SK-MEL-5 (cell line): ENCODE results near the gene NNMT. TPM values are rescaled to one million over a fixed set of nuclear protein-coding genes. Genes with fewer than 3 reads are reported as not detected.
A peak's percentile ranks its signal among the peaks of the same experiment; 100 is the strongest.

ENCODE experiments used
- DNase-seq: peaks from one replicate; pipeline ENCODE4 v3.0.0-alpha.2; 2016; ENCODE audit warnings: low read depth, low spot score
- in situ Hi-C: cut with HindIII; loops from 2 replicates; pipeline ENCODE4 v1.10.0; 2016; ENCODE audit warnings: low sequenced_read_pairs, high pct_unique_total_duplicates, low pct_unique_long_range_greater_than_20kb
- total RNA-seq: library from RNA; depleted of rRNA; stranded (reverse); fragments of >200 nt; shearing (Covaris generic); gene quantifications from 2 replicates; pipeline ENCODE4 v1.2.3, GENCODE V29; 2014

The NNMT gene
- total RNA-seq, 1 experiment from 2014 or later, result 57.7 TPM

DNA sequence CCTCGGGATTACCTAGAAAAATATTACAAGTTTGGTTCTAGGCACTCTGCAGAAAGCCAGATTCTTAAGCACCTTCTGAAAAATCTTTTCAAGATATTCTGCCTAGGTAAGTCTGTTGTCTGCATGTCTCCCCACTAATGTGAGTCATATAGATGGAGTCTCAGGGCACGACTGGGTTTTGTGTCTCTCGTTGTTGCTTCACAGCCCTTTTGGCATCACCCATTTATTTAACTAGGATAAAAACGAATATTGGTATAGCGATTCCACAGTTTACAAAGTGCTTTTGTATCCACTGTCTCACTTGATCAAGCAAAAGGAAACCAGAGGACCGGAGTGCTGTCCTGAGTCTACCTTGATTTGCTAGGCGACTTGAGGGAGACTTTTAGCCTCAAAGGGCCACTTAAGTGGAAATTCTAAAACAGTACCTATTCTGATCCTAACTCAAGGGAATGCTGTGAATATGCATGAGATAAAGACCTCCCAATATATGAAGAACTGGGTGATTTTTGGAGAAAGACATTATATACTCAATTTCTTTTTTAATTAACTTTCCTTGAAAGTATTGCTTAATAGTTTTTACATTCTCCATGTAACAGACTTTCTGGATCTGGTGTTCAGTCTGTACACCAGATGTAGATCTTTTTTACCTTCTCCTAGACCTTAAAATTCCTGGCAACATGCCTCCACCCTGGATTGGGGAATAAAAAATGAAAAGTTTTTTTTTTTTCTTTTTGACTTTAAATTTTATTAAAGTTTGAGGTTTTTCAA lies 590 bp downstream of the NNMT start:
- in situ Hi-C loops, result no loop called here
- peak; percentile 3 for DNase-seq

DNA sequence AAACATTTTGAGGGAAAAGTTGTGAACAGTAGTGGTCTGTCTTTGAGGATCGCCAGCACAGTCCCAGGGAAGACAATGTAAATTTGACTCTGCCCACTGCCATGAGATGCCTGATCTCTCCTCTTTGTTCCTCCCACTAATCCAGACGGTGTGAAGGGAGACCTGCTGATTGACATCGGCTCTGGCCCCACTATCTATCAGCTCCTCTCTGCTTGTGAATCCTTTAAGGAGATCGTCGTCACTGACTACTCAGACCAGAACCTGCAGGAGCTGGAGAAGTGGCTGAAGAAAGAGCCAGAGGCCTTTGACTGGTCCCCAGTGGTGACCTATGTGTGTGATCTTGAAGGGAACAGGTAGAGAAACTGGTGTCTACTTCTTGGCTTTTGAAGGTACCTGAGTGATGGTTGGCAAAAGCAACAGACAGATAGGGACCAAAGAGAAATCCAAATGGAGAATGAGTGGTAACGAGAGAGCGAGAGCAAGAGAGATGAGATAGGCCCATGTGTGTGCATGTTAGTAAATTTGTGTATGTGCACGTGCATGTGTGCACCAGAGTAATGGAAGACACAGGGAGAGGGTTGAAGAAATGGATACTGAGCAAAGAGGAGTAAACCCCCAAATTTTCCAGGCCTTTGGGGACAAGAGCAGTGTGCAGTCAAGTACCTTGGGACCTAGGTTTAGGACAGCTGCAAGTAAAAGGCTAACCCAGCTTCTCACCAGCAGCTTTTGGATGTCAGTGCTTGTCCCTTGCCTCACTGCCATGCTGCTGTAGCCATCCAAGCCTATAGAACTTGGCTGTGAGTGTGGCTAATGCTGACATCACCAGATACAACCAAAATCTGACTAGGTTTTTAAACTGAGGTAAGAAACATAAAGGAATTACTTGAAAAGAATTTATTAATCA lies 1.9 kb downstream of the NNMT start:
- in situ Hi-C loops, result no loop called here
- no peak for DNase-seq

DNA sequence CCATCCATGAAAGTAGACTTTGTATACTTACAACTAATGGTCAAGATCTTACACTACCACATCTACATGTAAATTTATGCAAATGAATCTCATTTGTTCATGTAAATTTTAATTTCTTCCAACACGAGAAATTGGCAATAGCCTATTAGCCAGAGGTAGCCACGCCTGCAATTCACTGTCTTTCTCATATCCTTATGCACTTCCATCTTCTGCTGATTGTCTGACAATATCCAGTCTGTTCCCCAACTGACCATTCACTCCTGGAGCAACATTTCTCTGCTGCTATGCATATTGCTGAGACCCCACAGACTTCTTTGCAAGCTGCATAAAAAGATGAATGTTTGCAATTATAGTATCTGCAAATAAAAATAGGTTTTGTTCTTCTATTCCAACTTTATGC lies 2.5 kb downstream of the NNMT start:
- DNase-seq, result no peak
- in situ Hi-C loops, result no loop called here

DNA sequence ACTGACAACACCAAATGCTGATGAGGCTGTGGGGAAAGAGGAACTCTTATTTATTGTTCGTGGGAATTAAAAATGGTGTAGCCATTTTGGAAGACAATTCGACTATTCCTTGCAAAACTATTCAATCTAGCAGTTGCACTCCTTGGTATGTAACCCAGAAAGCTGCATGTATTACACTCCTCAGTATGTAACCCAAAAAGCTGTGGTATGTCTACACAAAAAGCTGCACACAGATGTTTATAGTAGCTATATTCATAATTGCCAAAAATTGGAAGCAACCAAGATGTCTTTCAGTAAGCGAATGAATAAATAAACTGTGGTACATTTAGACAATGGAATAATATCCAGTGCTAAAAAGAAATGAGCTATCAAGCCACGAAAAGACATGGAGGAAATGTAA lies 4.9 kb downstream of the NNMT start:
- in situ Hi-C loops, result no loop called here

DNA sequence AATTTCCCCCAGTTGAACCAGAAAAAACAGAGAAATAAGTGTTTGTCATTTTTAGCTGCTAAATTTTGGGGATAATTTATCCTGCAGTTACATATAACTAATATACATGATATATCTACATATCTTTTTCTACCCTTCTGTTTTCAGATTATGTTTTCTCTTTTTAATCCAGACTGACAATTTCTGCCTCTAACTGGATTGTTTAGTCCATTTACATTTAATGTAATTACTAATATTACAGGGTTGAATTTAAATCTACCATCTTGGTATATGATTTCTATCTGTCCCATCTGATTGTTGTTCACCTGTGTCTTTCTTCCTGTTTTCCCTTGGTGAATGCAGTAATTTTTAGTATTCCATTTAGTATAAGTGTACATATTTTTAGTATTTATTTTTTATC lies 5.7 kb downstream of the NNMT start:
- in situ Hi-C loops, result no loop called here
- DNase-seq, result no peak

More for the DNA sequence above, 4.9 kb downstream of the NNMT start:
- DNase-seq, result no peak

DNA sequence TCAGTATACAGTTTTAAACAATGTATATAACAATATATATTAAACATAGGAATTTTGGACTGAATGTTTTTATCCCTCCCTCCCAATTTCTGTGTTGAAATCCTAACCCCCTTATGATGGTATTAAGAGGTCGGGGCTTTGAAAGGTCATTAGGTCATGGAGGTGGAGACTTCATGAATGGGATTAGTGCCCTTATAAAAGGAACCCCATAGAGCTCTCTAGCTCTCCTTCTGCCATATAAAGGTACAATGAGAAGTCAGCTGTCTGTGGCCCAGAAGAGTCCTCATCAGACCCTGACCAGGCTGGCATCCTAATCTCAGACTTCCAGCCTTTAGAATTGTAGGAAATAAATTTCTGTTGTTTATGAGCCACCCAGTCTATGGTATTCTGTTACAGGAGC lies 6.5 kb downstream of the NNMT start:
- in situ Hi-C loops, result no loop called here
- no peak for DNase-seq

DNA sequence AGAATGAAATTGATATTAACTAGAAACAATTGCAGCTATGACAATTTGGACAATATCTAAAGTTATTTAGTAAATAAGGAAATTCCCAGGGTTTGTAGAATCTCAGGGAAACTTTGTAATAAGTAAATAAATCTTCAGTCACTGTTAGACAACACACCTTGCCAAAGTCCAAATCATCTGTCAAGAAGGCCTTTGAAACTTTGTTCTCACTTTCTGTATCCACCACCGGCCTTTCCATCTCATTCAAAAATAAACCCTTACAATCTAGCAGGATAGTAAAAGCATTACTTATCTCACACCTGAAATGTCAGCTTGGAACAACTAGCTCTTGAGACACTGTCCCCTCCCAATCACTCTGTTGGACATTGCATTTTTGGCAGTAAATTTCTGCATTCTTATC lies 7.9 kb downstream of the NNMT start:
- DNase-seq, result no peak
- in situ Hi-C loops, result no loop called here

DNA sequence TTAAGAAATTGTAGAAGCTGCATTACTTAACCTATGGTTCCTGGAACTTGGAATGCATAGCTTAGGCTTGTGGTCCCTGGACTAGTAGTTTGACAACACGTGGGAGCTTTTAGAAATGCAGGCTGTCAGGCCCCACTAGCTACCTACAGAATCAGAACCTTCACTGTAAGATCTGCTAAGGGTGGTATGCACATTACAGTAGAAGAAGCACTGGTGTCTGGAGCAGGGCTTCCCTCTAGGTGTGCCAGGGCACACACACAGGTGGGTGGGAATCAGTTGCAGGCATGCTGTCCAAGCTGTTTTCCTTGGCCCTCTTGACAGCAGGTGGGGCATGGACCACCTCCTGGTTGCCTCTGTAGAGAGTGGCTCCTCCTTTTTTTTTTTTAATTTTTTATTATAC lies 8.8 kb downstream of the NNMT start:
- in situ Hi-C loops, result no loop called here
- DNase-seq, result no peak

DNA sequence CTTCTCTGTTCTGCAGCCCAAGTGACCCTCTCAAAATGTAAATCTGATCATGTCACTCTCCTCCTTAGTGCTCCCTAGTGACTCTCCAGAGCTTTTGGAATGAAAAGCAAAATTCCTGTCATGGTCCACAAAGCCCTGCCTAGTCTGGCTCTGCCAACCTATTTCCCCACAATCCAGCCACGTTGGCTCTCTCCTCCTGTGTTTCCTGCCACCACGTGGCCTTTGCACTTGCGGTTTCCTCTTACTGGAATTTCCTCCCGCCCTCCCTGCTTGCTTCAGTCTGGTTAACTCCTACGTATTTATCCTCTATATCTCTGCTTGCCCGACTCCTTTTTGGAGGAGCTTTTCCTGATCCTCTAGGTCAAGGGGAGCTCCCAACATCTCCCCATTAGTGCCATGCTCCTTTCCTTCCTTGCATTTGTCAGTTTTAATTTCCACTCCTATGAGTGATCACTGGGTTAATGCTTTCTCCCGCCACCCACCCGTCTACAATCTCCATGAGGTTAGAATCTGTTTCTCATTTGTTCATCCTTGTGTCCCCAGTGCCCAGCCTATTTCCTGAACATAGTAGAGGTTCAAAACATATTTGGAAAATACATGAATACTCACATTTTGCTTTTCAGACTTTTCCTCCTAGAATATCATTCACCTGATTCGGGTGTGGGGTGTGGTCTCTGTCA lies 11.5 kb downstream of the NNMT start:
- no peak for DNase-seq

DNA sequence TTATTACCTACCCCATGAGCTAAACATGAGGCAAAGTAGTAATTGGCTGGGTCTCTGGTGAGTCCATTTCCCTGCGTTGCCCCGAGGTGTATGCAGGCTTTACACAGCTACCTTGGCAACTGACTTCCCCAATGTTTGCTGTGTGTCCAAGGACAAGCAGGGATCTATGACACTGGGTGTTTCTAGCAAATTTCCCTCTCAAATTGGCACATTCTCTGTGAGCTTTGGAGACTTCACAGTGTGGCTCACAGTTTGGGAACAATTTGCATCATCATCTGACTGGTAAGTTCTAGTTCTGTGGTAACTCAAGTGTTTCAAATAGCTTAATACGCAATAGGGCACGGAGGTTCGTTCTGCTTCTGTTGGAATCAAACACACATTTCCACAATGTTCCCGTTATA lies 12.5 kb downstream of the NNMT start:
- in situ Hi-C loops, result no loop called here
- no peak for DNase-seq

More for the DNA sequence above, 11.5 kb downstream of the NNMT start:
- in situ Hi-C loops, result no loop called here

DNA sequence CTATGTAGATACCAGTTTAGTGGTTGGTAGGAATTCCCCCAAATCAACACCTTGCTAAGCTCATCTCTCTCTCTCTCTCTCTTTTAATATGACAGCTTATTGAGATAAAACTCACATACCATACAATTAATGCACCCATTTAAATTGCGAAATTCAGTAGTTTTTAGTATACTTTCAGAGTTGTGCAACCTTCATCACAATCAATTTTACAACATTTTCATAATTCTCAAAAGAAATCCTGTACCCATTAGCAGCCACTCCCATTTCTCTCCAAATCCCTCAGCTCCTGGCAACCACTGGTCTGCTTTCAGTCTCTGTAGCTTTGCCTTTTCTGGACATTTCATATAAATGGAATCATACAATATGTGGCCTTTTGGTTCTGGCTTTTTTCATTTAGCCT lies 13.3 kb downstream of the NNMT start:
- DNase-seq, result no peak
- in situ Hi-C loops, result no loop called here

DNA sequence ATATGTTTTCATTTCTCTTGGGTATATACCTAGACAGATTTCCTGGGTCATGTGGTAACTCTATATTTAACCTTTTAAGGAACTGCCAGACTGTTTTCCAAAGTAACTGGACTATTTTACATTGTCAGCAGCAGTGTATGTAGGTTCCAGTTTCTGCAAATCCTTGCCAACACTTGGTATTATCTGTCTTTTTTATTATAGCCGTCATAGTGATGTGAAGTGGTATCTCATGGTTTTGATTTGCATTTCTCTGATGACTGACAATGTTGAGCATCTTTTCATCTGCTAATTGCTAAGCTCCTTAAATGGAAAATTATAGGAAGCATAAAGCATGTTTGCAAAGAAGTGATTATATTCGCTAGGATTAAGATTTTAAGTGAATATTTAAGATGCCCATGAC lies 13.9 kb downstream of the NNMT start:
- in situ Hi-C loops, result no loop called here
- no peak for DNase-seq

DNA sequence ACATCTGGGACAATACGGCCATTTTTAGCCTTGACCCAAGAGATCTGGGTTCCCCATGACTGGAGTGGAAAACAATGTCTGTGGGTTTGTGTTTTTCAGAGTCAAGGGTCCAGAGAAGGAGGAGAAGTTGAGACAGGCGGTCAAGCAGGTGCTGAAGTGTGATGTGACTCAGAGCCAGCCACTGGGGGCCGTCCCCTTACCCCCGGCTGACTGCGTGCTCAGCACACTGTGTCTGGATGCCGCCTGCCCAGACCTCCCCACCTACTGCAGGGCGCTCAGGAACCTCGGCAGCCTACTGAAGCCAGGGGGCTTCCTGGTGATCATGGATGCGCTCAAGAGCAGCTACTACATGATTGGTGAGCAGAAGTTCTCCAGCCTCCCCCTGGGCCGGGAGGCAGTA lies 15.7 kb downstream of the NNMT start:
- no peak for DNase-seq
- in situ Hi-C loops, result no loop called here

DNA sequence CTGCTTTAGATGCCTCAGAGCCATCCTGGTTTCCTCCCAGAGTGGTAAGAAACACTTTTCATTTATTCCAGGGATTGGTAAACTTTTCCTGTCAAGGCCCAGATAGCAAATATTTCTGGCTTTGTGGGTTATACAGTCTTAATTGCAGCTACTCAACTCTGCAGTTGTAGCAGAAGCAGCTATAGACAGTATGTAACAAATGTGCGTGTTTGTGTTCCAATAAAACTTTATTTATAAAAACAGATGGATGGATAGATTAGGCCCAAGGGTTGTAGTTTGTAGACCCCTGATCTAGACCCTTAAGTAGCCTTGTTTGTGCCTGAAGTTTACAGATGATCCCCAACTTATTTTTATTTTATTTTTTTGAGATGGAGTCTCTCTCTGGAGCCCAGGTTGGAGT lies 17.9 kb downstream of the NNMT start:
- no peak for DNase-seq
- in situ Hi-C loops, result no loop called here

DNA sequence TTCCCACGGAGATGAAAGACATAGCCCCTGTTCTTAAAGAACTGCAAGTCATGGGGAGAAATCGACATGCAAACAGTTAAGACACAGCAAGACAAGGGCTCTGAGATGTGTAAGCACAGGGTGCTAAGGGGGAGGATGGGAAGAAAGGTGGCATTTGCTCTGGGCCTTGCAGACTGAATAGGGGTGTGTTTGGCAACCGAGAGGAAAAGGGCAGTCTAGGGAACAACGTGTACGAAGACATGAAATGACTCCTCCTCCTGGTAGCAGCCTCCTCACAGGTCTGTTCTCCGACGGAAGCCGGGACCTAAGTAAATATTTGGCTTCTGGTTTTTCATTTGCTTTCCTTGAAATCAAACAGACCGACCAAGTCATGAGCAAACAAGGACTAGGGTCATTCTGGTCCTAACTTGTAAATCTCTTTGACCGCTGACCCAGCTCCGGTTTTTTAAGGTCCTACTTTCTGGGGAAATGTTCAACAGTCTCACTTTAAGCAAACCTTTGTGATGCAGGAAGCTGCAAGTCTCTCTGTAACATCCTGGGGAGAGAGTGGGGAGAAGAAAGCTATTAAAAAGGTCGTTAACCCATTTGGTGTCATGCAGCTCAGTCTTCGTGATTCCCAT lies 19.7 kb downstream of the NNMT start:
- in situ Hi-C loops, result no loop called here
- no peak for DNase-seq

DNA sequence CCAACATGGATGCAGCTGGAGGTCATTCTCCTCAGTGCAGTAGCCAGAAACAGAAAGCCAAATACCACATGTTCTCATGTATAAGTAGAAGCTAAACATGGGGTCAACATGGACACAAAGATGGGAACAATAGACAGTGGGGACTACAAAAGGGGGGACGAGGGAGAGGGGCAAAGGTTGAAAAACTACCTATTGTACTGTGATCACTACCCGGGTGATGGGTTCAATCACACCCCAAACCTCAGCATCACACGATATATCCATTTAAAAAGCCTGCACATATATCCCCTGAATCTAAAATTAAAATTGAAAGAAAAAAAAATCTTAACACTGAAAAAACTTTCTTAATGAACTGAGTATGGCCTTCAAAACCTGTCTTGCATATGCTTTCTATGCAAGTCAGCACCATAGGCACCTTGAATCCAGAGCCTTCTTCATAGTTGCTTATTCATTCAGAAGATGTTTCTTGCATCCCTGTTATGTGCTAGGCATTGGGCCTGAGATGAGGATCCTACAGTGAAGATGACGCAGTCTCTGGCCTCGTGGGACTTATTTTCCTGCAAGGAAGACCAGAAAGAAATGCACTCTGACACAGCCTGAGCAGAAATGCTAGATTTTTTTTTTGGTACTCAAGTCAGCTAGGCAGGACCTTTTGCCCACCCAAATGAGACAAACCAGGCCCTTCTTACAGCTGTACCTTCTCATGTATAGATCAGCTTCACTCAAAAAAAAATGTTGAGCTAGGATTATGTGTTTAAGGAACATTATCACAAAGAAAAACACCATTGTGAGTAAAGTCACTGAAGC lies 21.0 kb downstream of the NNMT start:
- in situ Hi-C loops, result no loop called here
- no peak for DNase-seq

DNA sequence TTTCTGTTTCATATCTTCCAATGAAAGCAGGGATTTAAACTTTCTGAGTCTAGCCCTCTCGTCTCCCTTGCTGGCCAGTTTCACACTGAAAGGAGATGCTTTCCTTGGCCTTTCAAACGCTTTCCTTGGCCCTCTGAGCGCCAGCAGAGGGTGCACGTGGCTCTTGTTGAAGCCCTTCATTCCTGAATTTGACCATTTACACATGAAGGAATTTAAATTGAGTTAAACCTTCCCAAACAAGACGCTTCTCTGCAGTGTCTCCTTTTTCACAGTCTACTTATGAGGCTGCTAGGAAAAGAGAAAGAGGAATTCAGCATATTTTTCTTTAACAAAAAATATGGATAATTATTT lies 21.6 kb downstream of the NNMT start:
- DNase-seq, result peak; percentile 70
- in situ Hi-C loops, result no loop called here
